Breast epithelium (tissue), 4 donors: ENCODE measurements around the gene HES7. TPM values are rescaled to one million over a fixed set of nuclear protein-coding genes. Genes with fewer than 3 reads are reported as not detected.

ENCODE experiments used
- DNase-seq, 2 donors: peaks; one replicate each; pipeline ENCODE4 v3.0.0-alpha.2; 2019; ENCODE audit warnings: low spot score in 2 of 2
- H3K27ac ChIP-seq, 2 donors: fragments of 200-600 bp; sonication (generic) in 1 of 2; one replicate each; pipeline ENCODE4 v1.5.1; 2016 to 2019; ENCODE audit warnings: mild to moderate bottlenecking in 1 of 2
- H3K27me3 ChIP-seq, 2 donors: fragments of 200-600 bp; sonication (generic) in 1 of 2; one replicate each; pipeline versions ENCODE4 v1.5.1 to v1.6.0; 2017 to 2019; ENCODE audit warnings: control low read depth in 1 of 2, mild to moderate bottlenecking in 1 of 2
- H3K36me3 ChIP-seq: fragments of 200-600 bp; one replicate; pipeline ENCODE4 v1.5.1; 2019
- H3K4me1 ChIP-seq, 2 donors: fragments of 200-600 bp; sonication (generic); one replicate each; pipeline ENCODE4 v1.5.1; 2016 to 2019; ENCODE audit warnings: control low read depth in 1 of 2
- H3K4me3 ChIP-seq, 3 donors: fragments of 200-600 bp; sonication (generic); 1 replicate in 2 of 3; 2 replicates in 1 of 3; pipeline ENCODE4 v1.5.1; 2016 to 2019; ENCODE audit warnings: mild to moderate bottlenecking in 3 of 3, moderate library complexity in 2 of 3
- H3K9me3 ChIP-seq, 2 donors: fragments of 200-600 bp; sonication (generic) in 1 of 2; one replicate each; pipeline ENCODE4 v1.5.1; 2016 to 2019; ENCODE audit warnings: control low read depth in 1 of 2
- POLR2A ChIP-seq: fragments of 450-650 bp; IDR thresholded peaks from one replicate; pipeline ENCODE4 v1.6.1; 2016; ENCODE audit warnings: antibody characterized with exemption, mild to moderate bottlenecking, moderate library complexity
- POLR2AphosphoS5 ChIP-seq, 3 donors: sonication (generic); formaldehyde crosslinking; IDR thresholded peaks; one replicate each; pipeline ENCODE4 v1.6.1; 2017; ENCODE audit warnings: antibody characterized with exemption in 3 of 3
- intact Hi-C: fragments of 100-400 bp; cut with DNase I; formaldehyde crosslinking; loops from one replicate; pipeline ENCODE4 v1.15.1; 2023; ENCODE audit warnings: low total_unique reads
- total RNA-seq, 3 donors: library from RNA; depleted of rRNA; stranded (reverse); fragments of >200 nt; gene quantifications; one replicate each; pipeline ENCODE4 v1.1.0, GENCODE V29; 2016
- TF ChIP-seq, protein P1 (sequence below), 3 donors: fragments of 450-650 bp; IDR thresholded peaks; one replicate each; pipeline ENCODE4 v1.5.1; 2016 to 2017; ENCODE audit warnings: antibody characterized with exemption in 3 of 3, mild to moderate bottlenecking in 3 of 3, moderate library complexity in 3 of 3

The HES7 gene
- total RNA-seq, 3 donors from 2014 or later, result not detected

DNA sequence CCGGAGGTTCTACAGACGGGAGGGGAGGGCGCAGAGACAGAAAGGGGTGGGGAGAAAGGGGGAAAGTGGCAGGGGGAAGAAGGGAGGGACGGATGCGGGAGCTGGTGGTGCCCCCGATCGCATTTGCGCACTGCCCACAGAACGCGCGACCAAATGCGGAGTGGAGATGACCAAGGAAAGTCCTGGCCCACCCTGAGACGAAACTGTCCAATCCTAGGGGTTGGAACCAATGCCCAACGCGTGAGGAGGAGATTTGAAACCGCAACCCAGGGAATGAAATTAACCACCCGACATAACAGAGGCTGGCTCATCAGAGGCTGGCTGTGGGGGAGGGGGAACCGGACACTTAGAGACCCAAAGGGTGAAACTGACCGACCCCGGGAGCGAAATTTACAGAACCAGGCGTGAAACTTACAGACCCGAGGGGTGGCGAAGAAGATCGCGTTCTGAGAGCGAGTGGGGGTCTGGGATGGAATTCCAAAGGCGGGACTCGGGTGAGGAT lies 1.4 kb downstream of the HES7 start:
- intact Hi-C loops, result loop anchor here (1.0 kb wide), 1 partner anchor 67 kb away; no protein-coding TSS in a partner anchor
- peak overlapping the region; percentile 45 to 83 (median 66) for H3K4me3 ChIP-seq
- DNase-seq, result no peak
- H3K36me3 ChIP-seq, result no peaks in the 10 kb centered on the region
- TF ChIP-seq POLR2AphosphoS5 (IDR thresholded peaks at IDR 0.05) (no peak), POLR2A (no peak)
- TF ChIP-seq, protein P1, sequence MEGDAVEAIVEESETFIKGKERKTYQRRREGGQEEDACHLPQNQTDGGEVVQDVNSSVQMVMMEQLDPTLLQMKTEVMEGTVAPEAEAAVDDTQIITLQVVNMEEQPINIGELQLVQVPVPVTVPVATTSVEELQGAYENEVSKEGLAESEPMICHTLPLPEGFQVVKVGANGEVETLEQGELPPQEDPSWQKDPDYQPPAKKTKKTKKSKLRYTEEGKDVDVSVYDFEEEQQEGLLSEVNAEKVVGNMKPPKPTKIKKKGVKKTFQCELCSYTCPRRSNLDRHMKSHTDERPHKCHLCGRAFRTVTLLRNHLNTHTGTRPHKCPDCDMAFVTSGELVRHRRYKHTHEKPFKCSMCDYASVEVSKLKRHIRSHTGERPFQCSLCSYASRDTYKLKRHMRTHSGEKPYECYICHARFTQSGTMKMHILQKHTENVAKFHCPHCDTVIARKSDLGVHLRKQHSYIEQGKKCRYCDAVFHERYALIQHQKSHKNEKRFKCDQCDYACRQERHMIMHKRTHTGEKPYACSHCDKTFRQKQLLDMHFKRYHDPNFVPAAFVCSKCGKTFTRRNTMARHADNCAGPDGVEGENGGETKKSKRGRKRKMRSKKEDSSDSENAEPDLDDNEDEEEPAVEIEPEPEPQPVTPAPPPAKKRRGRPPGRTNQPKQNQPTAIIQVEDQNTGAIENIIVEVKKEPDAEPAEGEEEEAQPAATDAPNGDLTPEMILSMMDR (IDR thresholded peaks at IDR 0.05), result no peak
- peak overlapping the region in 1 of 2 donors; percentile 61 for H3K27ac ChIP-seq
- H3K27me3 ChIP-seq, result no peaks in the 10 kb centered on the region
- peaks cover 19 to 45% of the 10 kb centered on the region in 2 donors for H3K4me1 ChIP-seq
- no peaks in the 10 kb centered on the region for H3K9me3 ChIP-seq

DNA sequence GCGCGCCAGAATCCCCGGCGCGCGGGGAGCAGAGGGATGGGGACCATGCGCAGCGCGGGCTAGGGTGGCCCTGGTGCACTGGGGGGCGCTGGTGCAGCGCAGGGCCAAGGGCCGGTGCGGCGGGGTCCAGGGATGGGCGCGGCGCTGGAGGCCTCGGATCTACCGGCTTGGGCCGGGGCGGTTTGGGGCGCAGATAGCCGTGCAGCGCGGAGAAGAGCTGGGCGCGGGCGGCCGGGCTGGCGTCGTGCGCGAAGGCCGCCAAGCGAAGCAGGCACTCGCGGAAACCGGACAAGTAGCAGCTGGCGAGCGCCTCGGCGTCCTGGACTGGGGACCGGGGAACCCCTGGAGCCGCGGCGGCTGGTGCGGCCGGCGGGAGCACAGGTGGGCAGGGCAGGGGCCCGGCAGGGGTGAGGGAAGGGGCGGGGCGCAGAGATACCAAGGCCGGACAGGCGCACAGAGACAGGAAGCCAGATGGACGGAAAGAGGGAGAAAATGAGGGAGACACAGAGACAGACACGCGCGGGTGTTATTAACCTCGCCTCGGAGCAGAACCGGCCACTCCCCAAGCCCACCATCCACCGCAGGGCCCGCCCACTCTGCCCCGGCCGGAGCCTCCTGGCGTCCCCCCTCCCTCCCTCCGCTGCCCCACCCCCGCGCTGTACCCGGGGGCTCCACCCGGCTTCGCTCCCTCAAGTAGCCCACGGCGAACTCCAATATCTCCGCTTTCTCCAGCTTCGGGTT lies 2.1 kb downstream of the HES7 start:
- Histone ChIP-seq H3K27ac (peak overlapping the region; percentile 58 to 61), H3K4me1 (peaks cover 19 to 41% of the 10 kb centered on the region in 2 donors), H3K4me3 (peak overlapping the region; percentile 45 to 83 (median 66)), H3K9me3 (no peaks in the 10 kb centered on the region), H3K36me3 (no peaks in the 10 kb centered on the region), H3K27me3 (no peaks in the 10 kb centered on the region)
- intact Hi-C loops, result loop anchor here (1.0 kb wide), 1 partner anchor 67 kb away; no protein-coding TSS in a partner anchor
- no peak for TF ChIP-seq POLR2A
- TF ChIP-seq, protein P1 (IDR thresholded peaks at IDR 0.05), result peak in 1 of 3 donors; percentile 7
- no peak for DNase-seq

DNA sequence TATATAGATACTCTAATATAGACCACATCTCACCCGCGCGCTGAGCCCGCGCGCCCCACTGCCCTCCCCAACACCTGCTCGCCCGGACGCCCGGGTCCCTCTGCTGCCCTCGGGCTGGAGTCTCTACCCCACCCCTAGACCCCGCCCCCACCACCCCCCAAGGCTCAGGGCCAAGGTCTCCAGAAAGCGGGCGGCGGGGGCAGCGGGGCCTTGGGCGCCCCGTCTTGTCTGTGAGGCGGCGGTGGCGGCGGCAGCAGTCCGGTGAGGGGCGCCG lies 2.6 kb downstream of the HES7 start:
- H3K4me1 ChIP-seq, result peaks cover 19 to 40% of the 10 kb centered on the region in 2 donors
- H3K4me3 ChIP-seq, result peak overlapping the region; percentile 45 to 83 (median 66)
- TF ChIP-seq POLR2A, result no peak
- TF ChIP-seq POLR2AphosphoS5 (IDR thresholded peaks at IDR 0.05), result no peak
- TF ChIP-seq, protein P1 (IDR thresholded peaks at IDR 0.05), result no peak
- no peak for DNase-seq
- no peaks in the 10 kb centered on the region for H3K36me3 ChIP-seq
- intact Hi-C loops, result no loop called here
- H3K9me3 ChIP-seq, result no peaks in the 10 kb centered on the region
- H3K27ac ChIP-seq, result peak overlapping the region; percentile 58 to 61
- no peaks in the 10 kb centered on the region for H3K27me3 ChIP-seq

DNA sequence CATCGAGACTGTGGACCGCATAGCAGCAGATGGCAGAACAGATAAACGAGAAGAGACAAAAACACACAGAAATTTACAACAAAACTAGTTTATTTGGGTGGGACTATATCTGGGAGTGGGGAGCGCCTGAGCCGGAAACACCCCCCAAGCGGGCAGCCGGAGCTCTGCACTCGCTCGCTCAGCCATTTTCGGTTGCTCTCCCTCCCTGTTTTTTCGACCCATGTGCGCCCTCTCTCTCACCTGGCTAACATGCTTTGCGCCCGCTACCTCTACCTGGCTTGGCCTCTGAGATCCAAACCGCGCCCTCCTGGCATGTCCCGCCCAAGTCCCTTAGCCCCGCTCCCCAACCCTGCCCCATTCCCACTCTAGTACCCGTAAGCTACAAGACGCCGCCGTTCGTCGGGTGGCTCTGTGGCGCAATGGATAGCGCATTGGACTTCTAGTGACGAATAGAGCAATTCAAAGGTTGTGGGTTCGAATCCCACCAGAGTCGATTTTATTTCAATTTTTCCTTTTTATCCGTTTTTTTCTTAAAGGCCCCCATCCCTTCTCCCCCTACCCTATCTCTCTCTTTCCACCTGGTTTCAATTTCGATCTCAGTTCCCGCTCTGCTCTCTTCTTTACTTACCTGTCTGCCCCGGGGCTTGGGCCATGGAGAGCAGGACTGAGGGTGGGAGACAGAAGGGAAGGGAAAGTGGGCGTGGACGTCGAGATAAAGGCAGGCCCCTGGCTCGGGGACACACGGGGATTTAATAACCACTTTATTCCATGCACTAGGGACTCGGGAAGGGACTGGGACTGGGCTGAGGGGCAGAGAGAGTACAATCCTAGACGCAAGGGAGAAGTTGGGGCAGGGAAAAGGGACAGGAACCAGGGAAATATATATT lies 3.1 kb downstream of the HES7 start:
- peak in 1 of 2 donors; percentile 69 for DNase-seq
- peak overlapping the region; percentile 58 to 80 for H3K27ac ChIP-seq
- intact Hi-C loops, result no loop called here
- H3K9me3 ChIP-seq, result no peaks in the 10 kb centered on the region
- H3K4me3 ChIP-seq, result peak overlapping the region; percentile 45 to 83 (median 66)
- H3K4me1 ChIP-seq, result peaks cover 19 to 40% of the 10 kb centered on the region in 2 donors
- no peaks in the 10 kb centered on the region for H3K27me3 ChIP-seq
- H3K36me3 ChIP-seq, result no peaks in the 10 kb centered on the region
- no peak for TF ChIP-seq POLR2A
- peak in 1 of 3 donors; percentile 44 for TF ChIP-seq POLR2AphosphoS5 (IDR thresholded peaks at IDR 0.05)
- TF ChIP-seq, protein P1 (IDR thresholded peaks at IDR 0.05), result peak; percentile 9 to 48 (median 26)
